HCT116 (cell line): Measurements from ENCODE around the gene IFT25. TPM values are rescaled to one million over a fixed set of nuclear protein-coding genes. Genes with fewer than 3 reads are reported as not detected.

ENCODE experiments used
- ATAC-seq: fragments of 200-7000 bp; cut with Tn5 transposase; 2 replicates; pipeline ENCODE4 v1.9.1; 2020; ENCODE audit warnings: mild to moderate bottlenecking, moderate library complexity
- BruUV-seq: library from RNA; stranded (reverse); fragments of 400-500 nt; replicated peaks from 2 replicates; lab custom pipeline; 2021; lab: Mats Ljungman, UMichigan
- CTCF ChIA-PET: fragments of 300-600 bp; sonication (Branson Sonifier 250); formaldehyde crosslinking; loops from one replicate; lab custom pipeline; 2021; ENCODE audit warnings: antibody characterized with exemption; lab: Charles Lee
- POLR2A ChIA-PET: fragments of 300-600, 350-600 bp; sonication (Branson Sonifier 250); formaldehyde crosslinking; loops from one replicate; lab custom pipeline; 2021; ENCODE audit warnings: antibody characterized with exemption; lab: Charles Lee
- RAD21 ChIA-PET, 2 experiments: fragments of 300-600 bp; sonication (Branson Sonifier 250); formaldehyde crosslinking; loops; one replicate each; lab custom pipeline; 2023; ENCODE audit warnings: low total read pairs in 2 of 2; ENCODE audit not compliant: uncharacterized antibody in 2 of 2, unreplicated experiment in 2 of 2, low non-redundant PET in 1 of 2; lab: Charles Lee
- DNase-seq: peaks from one replicate; pipeline ENCODE4 v3.0.0-alpha.2; 2010; ENCODE audit warnings: low read depth, low spot score
- H2AFZ ChIP-seq: fragments of 200-600 bp; shearing (Covaris generic), sonication (generic); 2 replicates; pipeline ENCODE4 v1.6.1; 2017; ENCODE audit warnings: low read depth, mixed run types, mixed read lengths, antibody characterized with exemption, low read length; ENCODE audit not compliant: poor library complexity, severe bottlenecking
- H3K27ac ChIP-seq: 2 replicates; pipeline ENCODE4 v1.5.1; 2012; ENCODE audit warnings: low read depth, low read length
- H3K27me3 ChIP-seq: fragments of 200-600 bp; sonication (generic); 2 replicates; pipeline ENCODE4 v1.6.1; 2016; ENCODE audit warnings: mixed run types, low read length, mixed read lengths; ENCODE audit not compliant: insufficient read depth
- H3K36me3 ChIP-seq, 2 experiments: fragments of 200-500 bp in 1 of 2; fragments of 200-600 bp in 1 of 2; sonication (Bioruptor generic) in 1 of 2; sonication (generic) in 1 of 2; 2 replicates each; pipeline versions ENCODE4 v1.5.1 to v1.6.1; 2014 to 2016; ENCODE audit warnings: low read length in 2 of 2, inconsistent platforms in 1 of 2, mixed read lengths in 1 of 2, mixed run types in 1 of 2; ENCODE audit not compliant: insufficient read depth in 2 of 2, control insufficient read depth in 1 of 2
- H3K4me1 ChIP-seq, 2 experiments: fragments of 200-600 bp in 1 of 2; sonication (generic) in 1 of 2; 2 replicates each; pipeline versions ENCODE4 v1.5.1 to v1.6.1; 2012 to 2017; ENCODE audit warnings: low read length in 2 of 2, inconsistent platforms in 1 of 2, mild to moderate bottlenecking in 1 of 2, mixed read lengths in 1 of 2, mixed run types in 1 of 2, moderate library complexity in 1 of 2; ENCODE audit not compliant: insufficient read depth in 2 of 2, control insufficient read depth in 1 of 2
- H3K4me2 ChIP-seq: fragments of 200-600 bp; sonication (generic); 2 replicates; pipeline ENCODE4 v1.6.1; 2017; ENCODE audit warnings: mixed run types, low read length, mixed read lengths
- H3K4me3 ChIP-seq, 2 experiments: fragments of 200-600 bp in 1 of 2; sonication (generic) in 1 of 2; replicated peaks in 1 of 2; 2 replicates each; pipeline ENCODE4 v1.5.1; 2011 to 2016; ENCODE audit warnings: low read length in 2 of 2, control low read depth in 1 of 2, low read depth in 1 of 2, mild to moderate bottlenecking in 1 of 2, mixed read lengths in 1 of 2, mixed run types in 1 of 2
- H3K79me2 ChIP-seq: fragments of 200-600 bp; sonication (generic); 2 replicates; pipeline ENCODE4 v1.6.1; 2017; ENCODE audit warnings: mild to moderate bottlenecking, mixed run types, low read length, moderate library complexity, mixed read lengths; ENCODE audit not compliant: insufficient read depth
- H3K9ac ChIP-seq: fragments of 200-600 bp; sonication (generic); 2 replicates; pipeline ENCODE4 v1.6.1; 2016; ENCODE audit warnings: low read length, mixed read lengths
- H3K9me2 ChIP-seq: fragments of 200-600 bp; sonication (generic), shearing (Covaris generic); 2 replicates; pipeline ENCODE4 v1.6.1; 2017; ENCODE audit warnings: mixed run types, mild to moderate bottlenecking, moderate library complexity; ENCODE audit not compliant: insufficient read depth
- H3K9me3 ChIP-seq, 2 experiments: fragments of 200-500 bp in 1 of 2; fragments of 200-600 bp in 1 of 2; sonication (Bioruptor generic) in 1 of 2; sonication (generic) in 1 of 2; 2 replicates each; pipeline ENCODE4 v1.6.1; 2014 to 2017; ENCODE audit warnings: low read length in 2 of 2, mixed read lengths in 2 of 2, inconsistent platforms in 1 of 2, low read depth in 1 of 2, mild to moderate bottlenecking in 1 of 2, mixed run types in 1 of 2, moderate library complexity in 1 of 2; ENCODE audit not compliant: control insufficient read depth in 1 of 2, insufficient read depth in 1 of 2
- H4K20me1 ChIP-seq: fragments of 200-600 bp; sonication (generic), shearing (Covaris generic); 2 replicates; pipeline ENCODE4 v1.6.1; 2017; ENCODE audit warnings: mixed run types, mild to moderate bottlenecking, moderate library complexity; ENCODE audit not compliant: insufficient read depth
- CBX3 ChIP-seq: IDR thresholded peaks from 2 replicates; pipeline ENCODE4 v1.6.1; 2012; ENCODE audit warnings: low read depth
- CEBPB ChIP-seq: IDR thresholded peaks from 2 replicates; pipeline ENCODE4 v1.6.1; 2012; ENCODE audit warnings: low read depth
- EGR1 ChIP-seq: IDR thresholded peaks from 2 replicates; pipeline ENCODE4 v1.6.1; 2012; ENCODE audit warnings: low read depth
- EZH2 ChIP-seq: fragments of 200-600 bp; sonication (generic); IDR thresholded peaks from 2 replicates; pipeline ENCODE4 v1.6.1; 2017; ENCODE audit warnings: antibody characterized with exemption, mixed run types
- SIN3A ChIP-seq: IDR thresholded peaks from 2 replicates; pipeline ENCODE4 v1.6.1; 2012; ENCODE audit warnings: low read depth
- SRF ChIP-seq: IDR thresholded peaks from 2 replicates; pipeline ENCODE4 v1.6.1; 2012; ENCODE audit warnings: low read depth
- YY1 ChIP-seq: IDR thresholded peaks from 2 replicates; pipeline ENCODE4 v1.6.1; 2011; ENCODE audit warnings: low read length, low read depth, moderate library complexity, mild to moderate bottlenecking; ENCODE audit not compliant: insufficient replicate concordance; ENCODE audit errors: extremely low read depth
- ZFX ChIP-seq: fragments of 450-650 bp; IDR thresholded peaks from 2 replicates; pipeline ENCODE4 v1.6.1; 2017
- intact Hi-C: fragments of 100-400 bp; cut with micrococcal nuclease; formaldehyde crosslinking; loops from 2 replicates; pipeline ENCODE4 v1.10.0; 2022
- total RNA-seq: library from RNA; stranded (reverse); gene quantifications from one replicate; pipeline ENCODE4 v1.2.1, GENCODE V29; 2021; ENCODE audit not compliant: unreplicated experiment

The IFT25 gene
- total RNA-seq, 1 experiment from 2014 or later, result 45.1 TPM

DNA sequence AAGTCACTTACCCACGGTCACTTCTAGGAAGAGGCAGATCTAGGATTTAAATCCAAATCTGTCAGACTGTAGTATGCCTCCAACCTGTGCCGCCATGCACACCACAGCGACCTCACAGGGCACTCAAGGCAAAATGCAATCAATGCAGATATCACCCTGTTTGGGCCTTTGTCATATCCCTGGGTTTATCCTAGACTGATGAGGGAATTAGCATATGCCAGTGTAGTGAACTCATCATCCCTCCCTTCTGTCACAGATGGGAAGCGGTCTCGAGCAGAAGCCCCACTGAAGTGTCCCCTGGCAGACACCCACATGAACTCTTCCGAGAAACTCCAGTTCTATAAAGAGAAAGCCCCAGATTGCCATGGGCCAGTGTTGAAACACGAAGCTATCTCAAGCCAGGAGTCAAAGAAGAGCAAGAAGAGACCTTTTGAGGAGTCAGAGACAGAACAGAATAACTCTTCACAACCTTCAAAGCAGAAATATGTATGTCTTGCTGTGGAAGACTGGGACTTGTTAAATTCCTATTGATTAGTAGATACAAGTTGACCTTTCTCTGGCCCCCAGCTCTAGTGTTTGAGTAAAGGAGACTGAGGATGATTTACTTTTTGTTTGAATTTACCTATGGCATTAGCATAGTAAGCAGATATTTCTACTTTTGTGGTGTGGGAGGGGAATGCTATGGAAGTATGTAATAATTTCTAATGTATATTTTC lies 22.1 kb upstream of the IFT25 start:
- DNase-seq (no peak), ATAC-seq (0 out of 2 replicates have a peak, but pooled peaks have one; percentile 30)
- H3K4me1 ChIP-seq, result no peaks in the 10 kb centered on the region
- intact Hi-C loops, result no loop called here
- H3K27me3 ChIP-seq, result no peaks in the 10 kb centered on the region
- RAD21 ChIA-PET, result no interaction called here
- no peaks in the 10 kb centered on the region for H3K79me2 ChIP-seq
- no TSS peak for BruUV-seq
- no peak overlapping the region for H3K27ac ChIP-seq
- no peaks in the 10 kb centered on the region for H4K20me1 ChIP-seq
- CTCF ChIA-PET, result interaction anchor here (1.7 kb wide), 1 partner anchor 8 kb away, joined by 5 read pairs; no protein-coding TSS in a partner anchor
- no peaks in the 10 kb centered on the region for H3K9me3 ChIP-seq
- H3K9ac ChIP-seq, result no peak overlapping the region
- TF ChIP-seq CBX3, result no peak
- no peak for TF ChIP-seq YY1
- TF ChIP-seq CEBPB, result no peak
- no peak for TF ChIP-seq EGR1
- TF ChIP-seq ZFX, result no peak
- no peak overlapping the region for H3K4me2 ChIP-seq
- POLR2A ChIA-PET, result no interaction called here
- no peaks in the 10 kb centered on the region for H3K9me2 ChIP-seq
- H3K4me3 ChIP-seq, result no peak overlapping the region
- no peak overlapping the region for H2AFZ ChIP-seq
- H3K36me3 ChIP-seq, result peaks cover 42 to 55% of the 10 kb centered on the region in 2 experiments; a peak in 3 of 4 replicates

- RAD21 ChIA-PET, result no interaction called here
- POLR2A ChIA-PET, result no interaction called here
- Histone ChIP-seq H3K36me3 (peaks cover 50 to 63% of the 10 kb centered on the region in 2 experiments; a peak in 3 of 4 replicates), H2AFZ (no peak overlapping the region), H3K9me3 (no peaks in the 10 kb centered on the region), H3K4me2 (no peak overlapping the region), H3K4me1 (no peaks in the 10 kb centered on the region), H3K27me3 (no peaks in the 10 kb centered on the region), H3K9me2 (no peaks in the 10 kb centered on the region), H3K27ac (no peak overlapping the region), H3K4me3 (no peak overlapping the region), H3K9ac (no peak overlapping the region), H4K20me1 (no peaks in the 10 kb centered on the region), H3K79me2 (no peaks in the 10 kb centered on the region)
- intact Hi-C loops, result no loop called here
- CTCF ChIA-PET, result no interaction called here
- BruUV-seq, result no TSS peak
- ATAC-seq (no peak), DNase-seq (no peak)
- TF ChIP-seq SRF (no peak), SIN3A (no peak), EZH2 (no peak)
Measured at GRCh38 chr1:53966794-53967193, 21.3 kb upstream of the IFT25 start.
